Measurements from ENCODE around the gene MAML1. TPM values are rescaled to one million over a fixed set of nuclear protein-coding genes. Genes with fewer than 3 reads are reported as not detected.

Gene MAML1
- total and polyA plus RNA-seq, 2 experiments from 2014 or later: 9.6 to 43.9 TPM

DNA sequence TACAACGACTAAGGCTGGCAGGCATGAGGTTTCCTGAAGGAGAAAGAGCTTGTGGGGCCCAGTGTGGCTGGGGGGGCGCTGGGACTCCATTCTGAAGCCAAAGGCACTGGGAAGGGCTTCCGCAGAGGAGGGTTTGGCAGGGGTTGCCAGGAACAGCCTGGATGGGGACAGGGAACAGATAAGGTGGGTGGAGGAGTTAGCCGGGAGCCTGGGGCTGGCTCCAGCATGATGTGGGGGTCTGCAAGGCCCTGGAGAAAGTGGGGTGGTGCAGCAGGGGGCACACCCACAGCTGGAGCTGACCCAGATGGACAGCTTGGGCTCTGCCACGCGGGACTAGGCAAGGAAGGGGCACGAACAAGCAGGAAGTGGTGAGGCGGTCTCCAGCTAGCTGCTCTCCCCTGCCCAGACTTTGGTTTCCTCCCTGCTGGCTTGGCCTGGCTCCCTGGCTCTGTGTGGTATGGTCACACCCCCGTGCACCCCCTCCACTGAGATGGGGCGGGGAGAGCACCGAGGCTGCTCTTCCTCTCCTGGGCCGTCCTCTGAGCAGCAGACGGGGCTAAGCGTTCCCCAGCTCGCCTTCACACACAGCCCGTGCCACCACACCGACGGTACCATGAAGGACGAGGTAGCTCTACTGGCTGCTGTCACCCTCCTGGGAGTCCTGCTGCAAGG, 61.0 kb downstream of the MAML1 start, which contains the start of gene LTC4S:
Gene LTC4S (plus strand): TSS at position 519 of the 672 bp plus-strand sequence. CDS start 95 bp downstream, at position 614.
- Histone ChIP-seq H3K79me2 (replicated peaks; ENCODE audit: insufficient read depth) (no peaks in the 10 kb centered on the region), H4K20me1 (replicated peaks; ENCODE audit: insufficient read depth) (no peaks in the 10 kb centered on the region; the same call in 1 of the 2 replicates), H3K9me2 (ENCODE audit: insufficient read depth) (no peaks in the 10 kb centered on the region), H3K36me3 (ENCODE audit: insufficient read depth) (no peaks in the 10 kb centered on the region; the same call in 1 of the 2 replicates), H3F3A (replicated peaks; ENCODE audit: low read depth) (peaks cover 10% of the 10 kb centered on the region), H3K27me3 (ENCODE audit: insufficient read depth) (no peaks in the 10 kb centered on the region), H3K4me3 (peak within 1 kb of the TSS; percentile 84), H3K4me1 (ENCODE audit: insufficient read depth) (peaks cover 11% of the 10 kb centered on the region; the same call in 1 of the 2 replicates), H3K4me2 (peak within 1 kb of the TSS; percentile 89), H2AFZ (no peak within 1 kb of the TSS), H3K27ac (ENCODE audit: low read depth) (no peak within 1 kb of the TSS)
- TF ChIP-seq, protein P1, sequence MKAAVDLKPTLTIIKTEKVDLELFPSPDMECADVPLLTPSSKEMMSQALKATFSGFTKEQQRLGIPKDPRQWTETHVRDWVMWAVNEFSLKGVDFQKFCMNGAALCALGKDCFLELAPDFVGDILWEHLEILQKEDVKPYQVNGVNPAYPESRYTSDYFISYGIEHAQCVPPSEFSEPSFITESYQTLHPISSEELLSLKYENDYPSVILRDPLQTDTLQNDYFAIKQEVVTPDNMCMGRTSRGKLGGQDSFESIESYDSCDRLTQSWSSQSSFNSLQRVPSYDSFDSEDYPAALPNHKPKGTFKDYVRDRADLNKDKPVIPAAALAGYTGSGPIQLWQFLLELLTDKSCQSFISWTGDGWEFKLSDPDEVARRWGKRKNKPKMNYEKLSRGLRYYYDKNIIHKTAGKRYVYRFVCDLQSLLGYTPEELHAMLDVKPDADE (IDR thresholded peaks at IDR 0.05): no peak
- no peak for TF ChIP-seq EZH2 (IDR thresholded peaks at IDR 0.05; ENCODE audit: low read depth, unreplicated experiment)
- TF ChIP-seq, protein P2, sequence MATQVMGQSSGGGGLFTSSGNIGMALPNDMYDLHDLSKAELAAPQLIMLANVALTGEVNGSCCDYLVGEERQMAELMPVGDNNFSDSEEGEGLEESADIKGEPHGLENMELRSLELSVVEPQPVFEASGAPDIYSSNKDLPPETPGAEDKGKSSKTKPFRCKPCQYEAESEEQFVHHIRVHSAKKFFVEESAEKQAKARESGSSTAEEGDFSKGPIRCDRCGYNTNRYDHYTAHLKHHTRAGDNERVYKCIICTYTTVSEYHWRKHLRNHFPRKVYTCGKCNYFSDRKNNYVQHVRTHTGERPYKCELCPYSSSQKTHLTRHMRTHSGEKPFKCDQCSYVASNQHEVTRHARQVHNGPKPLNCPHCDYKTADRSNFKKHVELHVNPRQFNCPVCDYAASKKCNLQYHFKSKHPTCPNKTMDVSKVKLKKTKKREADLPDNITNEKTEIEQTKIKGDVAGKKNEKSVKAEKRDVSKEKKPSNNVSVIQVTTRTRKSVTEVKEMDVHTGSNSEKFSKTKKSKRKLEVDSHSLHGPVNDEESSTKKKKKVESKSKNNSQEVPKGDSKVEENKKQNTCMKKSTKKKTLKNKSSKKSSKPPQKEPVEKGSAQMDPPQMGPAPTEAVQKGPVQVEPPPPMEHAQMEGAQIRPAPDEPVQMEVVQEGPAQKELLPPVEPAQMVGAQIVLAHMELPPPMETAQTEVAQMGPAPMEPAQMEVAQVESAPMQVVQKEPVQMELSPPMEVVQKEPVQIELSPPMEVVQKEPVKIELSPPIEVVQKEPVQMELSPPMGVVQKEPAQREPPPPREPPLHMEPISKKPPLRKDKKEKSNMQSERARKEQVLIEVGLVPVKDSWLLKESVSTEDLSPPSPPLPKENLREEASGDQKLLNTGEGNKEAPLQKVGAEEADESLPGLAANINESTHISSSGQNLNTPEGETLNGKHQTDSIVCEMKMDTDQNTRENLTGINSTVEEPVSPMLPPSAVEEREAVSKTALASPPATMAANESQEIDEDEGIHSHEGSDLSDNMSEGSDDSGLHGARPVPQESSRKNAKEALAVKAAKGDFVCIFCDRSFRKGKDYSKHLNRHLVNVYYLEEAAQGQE (IDR thresholded peaks at IDR 0.05; ENCODE audit: unreplicated experiment): no peak
- TF ChIP-seq NANOG (IDR thresholded peaks at IDR 0.05; ENCODE audit: borderline replicate concordance): no peak
- TF ChIP-seq POLR2AphosphoS5 (IDR thresholded peaks at IDR 0.05; ENCODE audit: low read depth): no peak
- TF ChIP-seq STAT1 (IDR thresholded peaks at IDR 0.05; ENCODE audit: unreplicated experiment): no peak
- TF ChIP-seq, protein P3, sequence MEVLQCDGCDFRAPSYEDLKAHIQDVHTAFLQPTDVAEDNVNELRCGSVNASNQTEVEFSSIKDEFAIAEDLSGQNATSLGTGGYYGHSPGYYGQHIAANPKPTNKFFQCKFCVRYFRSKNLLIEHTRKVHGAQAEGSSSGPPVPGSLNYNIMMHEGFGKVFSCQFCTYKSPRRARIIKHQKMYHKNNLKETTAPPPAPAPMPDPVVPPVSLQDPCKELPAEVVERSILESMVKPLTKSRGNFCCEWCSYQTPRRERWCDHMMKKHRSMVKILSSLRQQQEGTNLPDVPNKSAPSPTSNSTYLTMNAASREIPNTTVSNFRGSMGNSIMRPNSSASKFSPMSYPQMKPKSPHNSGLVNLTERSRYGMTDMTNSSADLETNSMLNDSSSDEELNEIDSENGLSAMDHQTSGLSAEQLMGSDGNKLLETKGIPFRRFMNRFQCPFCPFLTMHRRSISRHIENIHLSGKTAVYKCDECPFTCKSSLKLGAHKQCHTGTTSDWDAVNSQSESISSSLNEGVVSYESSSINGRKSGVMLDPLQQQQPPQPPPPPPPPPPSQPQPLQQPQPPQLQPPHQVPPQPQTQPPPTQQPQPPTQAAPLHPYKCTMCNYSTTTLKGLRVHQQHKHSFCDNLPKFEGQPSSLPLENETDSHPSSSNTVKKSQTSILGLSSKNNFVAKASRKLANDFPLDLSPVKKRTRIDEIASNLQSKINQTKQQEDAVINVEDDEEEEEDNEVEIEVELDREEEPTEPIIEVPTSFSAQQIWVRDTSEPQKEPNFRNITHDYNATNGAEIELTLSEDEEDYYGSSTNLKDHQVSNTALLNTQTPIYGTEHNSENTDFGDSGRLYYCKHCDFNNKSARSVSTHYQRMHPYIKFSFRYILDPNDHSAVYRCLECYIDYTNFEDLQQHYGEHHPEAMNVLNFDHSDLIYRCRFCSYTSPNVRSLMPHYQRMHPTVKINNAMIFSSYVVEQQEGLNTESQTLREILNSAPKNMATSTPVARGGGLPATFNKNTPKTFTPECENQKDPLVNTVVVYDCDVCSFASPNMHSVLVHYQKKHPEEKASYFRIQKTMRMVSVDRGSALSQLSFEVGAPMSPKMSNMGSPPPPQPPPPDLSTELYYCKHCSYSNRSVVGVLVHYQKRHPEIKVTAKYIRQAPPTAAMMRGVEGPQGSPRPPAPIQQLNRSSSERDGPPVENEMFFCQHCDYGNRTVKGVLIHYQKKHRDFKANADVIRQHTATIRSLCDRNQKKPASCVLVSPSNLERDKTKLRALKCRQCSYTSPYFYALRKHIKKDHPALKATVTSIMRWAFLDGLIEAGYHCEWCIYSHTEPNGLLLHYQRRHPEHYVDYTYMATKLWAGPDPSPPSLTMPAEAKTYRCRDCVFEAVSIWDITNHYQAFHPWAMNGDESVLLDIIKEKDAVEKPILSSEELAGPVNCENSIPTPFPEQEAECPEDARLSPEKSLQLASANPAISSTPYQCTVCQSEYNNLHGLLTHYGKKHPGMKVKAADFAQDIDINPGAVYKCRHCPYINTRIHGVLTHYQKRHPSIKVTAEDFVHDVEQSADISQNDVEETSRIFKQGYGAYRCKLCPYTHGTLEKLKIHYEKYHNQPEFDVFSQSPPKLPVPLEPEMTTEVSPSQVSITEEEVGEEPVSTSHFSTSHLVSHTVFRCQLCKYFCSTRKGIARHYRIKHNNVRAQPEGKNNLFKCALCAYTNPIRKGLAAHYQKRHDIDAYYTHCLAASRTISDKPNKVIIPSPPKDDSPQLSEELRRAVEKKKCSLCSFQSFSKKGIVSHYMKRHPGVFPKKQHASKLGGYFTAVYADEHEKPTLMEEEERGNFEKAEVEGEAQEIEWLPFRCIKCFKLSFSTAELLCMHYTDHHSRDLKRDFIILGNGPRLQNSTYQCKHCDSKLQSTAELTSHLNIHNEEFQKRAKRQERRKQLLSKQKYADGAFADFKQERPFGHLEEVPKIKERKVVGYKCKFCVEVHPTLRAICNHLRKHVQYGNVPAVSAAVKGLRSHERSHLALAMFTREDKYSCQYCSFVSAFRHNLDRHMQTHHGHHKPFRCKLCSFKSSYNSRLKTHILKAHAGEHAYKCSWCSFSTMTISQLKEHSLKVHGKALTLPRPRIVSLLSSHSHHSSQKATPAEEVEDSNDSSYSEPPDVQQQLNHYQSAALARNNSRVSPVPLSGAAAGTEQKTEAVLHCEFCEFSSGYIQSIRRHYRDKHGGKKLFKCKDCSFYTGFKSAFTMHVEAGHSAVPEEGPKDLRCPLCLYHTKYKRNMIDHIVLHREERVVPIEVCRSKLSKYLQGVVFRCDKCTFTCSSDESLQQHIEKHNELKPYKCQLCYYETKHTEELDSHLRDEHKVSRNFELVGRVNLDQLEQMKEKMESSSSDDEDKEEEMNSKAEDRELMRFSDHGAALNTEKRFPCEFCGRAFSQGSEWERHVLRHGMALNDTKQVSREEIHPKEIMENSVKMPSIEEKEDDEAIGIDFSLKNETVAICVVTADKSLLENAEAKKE (CRISPR knock-in tag; IDR thresholded peaks at IDR 0.05): no peak
- no peak for TF ChIP-seq JUNB (IDR thresholded peaks at IDR 0.05; ENCODE audit: unreplicated experiment)
- no peak for TF ChIP-seq CREB1 (CRISPR knock-in tag; IDR thresholded peaks at IDR 0.05; ENCODE audit: low read depth)
- TF ChIP-seq, protein P4, sequence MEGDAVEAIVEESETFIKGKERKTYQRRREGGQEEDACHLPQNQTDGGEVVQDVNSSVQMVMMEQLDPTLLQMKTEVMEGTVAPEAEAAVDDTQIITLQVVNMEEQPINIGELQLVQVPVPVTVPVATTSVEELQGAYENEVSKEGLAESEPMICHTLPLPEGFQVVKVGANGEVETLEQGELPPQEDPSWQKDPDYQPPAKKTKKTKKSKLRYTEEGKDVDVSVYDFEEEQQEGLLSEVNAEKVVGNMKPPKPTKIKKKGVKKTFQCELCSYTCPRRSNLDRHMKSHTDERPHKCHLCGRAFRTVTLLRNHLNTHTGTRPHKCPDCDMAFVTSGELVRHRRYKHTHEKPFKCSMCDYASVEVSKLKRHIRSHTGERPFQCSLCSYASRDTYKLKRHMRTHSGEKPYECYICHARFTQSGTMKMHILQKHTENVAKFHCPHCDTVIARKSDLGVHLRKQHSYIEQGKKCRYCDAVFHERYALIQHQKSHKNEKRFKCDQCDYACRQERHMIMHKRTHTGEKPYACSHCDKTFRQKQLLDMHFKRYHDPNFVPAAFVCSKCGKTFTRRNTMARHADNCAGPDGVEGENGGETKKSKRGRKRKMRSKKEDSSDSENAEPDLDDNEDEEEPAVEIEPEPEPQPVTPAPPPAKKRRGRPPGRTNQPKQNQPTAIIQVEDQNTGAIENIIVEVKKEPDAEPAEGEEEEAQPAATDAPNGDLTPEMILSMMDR (conservative IDR thresholded peaks at IDR 0.05; ENCODE audit: low read depth in 2 of 2): no peak
- TF ChIP-seq ZNF331 (CRISPR knock-in tag; IDR thresholded peaks at IDR 0.05; ENCODE audit: low read depth): no peak
- no peak for TF ChIP-seq EZH2phosphoT487 (IDR thresholded peaks at IDR 0.05; ENCODE audit: unreplicated experiment)
- TF ChIP-seq ZNF114 (CRISPR knock-in tag; IDR thresholded peaks at IDR 0.05): no peak
- peak within 1 kb of the TSS; percentile 75 for H3K4me3 Mint-ChIP-seq
- H3K36me3 Mint-ChIP-seq (ENCODE audit: low read depth): peaks cover 18% of the 10 kb centered on the region
- DNase-seq (ENCODE audit: low spot score) (no peak), ATAC-seq (no peak)
- peaks cover 13% of the 10 kb centered on the region; the same call in 2 of the 3 replicates for H3K4me1 Mint-ChIP-seq
- H3K27ac Mint-ChIP-seq: no peak within 1 kb of the TSS
- H3K27me3 Mint-ChIP-seq (ENCODE audit: insufficient read depth, low read depth, poor library complexity): peaks cover 12% of the 10 kb centered on the region
- peaks cover 4% of the 10 kb centered on the region; the same call in 2 of the 3 replicates for H3K9me3 Mint-ChIP-seq

Data from GM23338 (cell line).